Measurements from ENCODE around the gene GSTA5.
"Not testable (repeated sequence)": the region's sequence is repeated elsewhere in the genome, so short reads cannot be mapped to it uniquely, and the experiment has no call there.

- TF ChIP-seq ARNTL (CRISPR knock-in tag; IDR thresholded peaks at IDR 0.05; ENCODE audit: borderline replicate concordance, low read depth); PATZ1 (CRISPR knock-in tag; IDR thresholded peaks at IDR 0.05; ENCODE audit: borderline replicate concordance): not testable (repeated sequence)
Observed at GRCh38 chr6:52828621-52829020, 12.0 kb downstream of the GSTA5 start.

All from SK-N-SH treated with all-trans-retinoic acid at 6 μM for 48 hours (cell line).